GM06990 (cell line): Measurements from ENCODE around the gene NODAL.
"Not testable (repeated sequence)": the region's sequence is repeated elsewhere in the genome, so short reads cannot be mapped to it uniquely, and the experiment has no call there.

Experiments
- DNase-seq: peaks from one replicate; pipeline ENCODE4 v3.0.0-alpha.2; 2011; ENCODE audit not compliant: insufficient read length; ENCODE audit errors: extremely low read depth
- H3K27me3 ChIP-seq: replicated peaks from 2 replicates; pipeline ENCODE4 v1.6.0; 2011; ENCODE audit warnings: low read length; ENCODE audit not compliant: control insufficient read depth, insufficient read depth
- H3K36me3 ChIP-seq: 2 replicates; pipeline ENCODE4 v1.5.1; 2011; ENCODE audit warnings: low read length; ENCODE audit not compliant: control insufficient read depth, insufficient read depth
- H3K4me3 ChIP-seq: replicated peaks from 2 replicates; pipeline ENCODE4 v1.5.1; 2011; ENCODE audit warnings: low read depth, mild to moderate bottlenecking, control low read depth, low read length
- TF ChIP-seq, protein P1 (sequence below): IDR thresholded peaks from 2 replicates; pipeline ENCODE4 v1.5.1; 2011; ENCODE audit warnings: low read length, control low read depth, mild to moderate bottlenecking, inconsistent platforms; ENCODE audit not compliant: insufficient read depth, poor library complexity, severe bottlenecking

The NODAL gene

GRCh38 chr10:70441161-70441894, at the start of gene NODAL:
NODAL (minus strand) TSS chr10:70441681; CDS start chr10:70441667, 14 bp downstream.
- Histone ChIP-seq H3K27me3 (no peaks in the 10 kb centered on the region; the same call in none of the 2 replicates), H3K4me3 (no peak within 1 kb of the TSS)
- DNase-seq, result no peak

GRCh38 chr10:70490142-70490541, 48.7 kb upstream of the NODAL start:
- TF ChIP-seq, protein P1, sequence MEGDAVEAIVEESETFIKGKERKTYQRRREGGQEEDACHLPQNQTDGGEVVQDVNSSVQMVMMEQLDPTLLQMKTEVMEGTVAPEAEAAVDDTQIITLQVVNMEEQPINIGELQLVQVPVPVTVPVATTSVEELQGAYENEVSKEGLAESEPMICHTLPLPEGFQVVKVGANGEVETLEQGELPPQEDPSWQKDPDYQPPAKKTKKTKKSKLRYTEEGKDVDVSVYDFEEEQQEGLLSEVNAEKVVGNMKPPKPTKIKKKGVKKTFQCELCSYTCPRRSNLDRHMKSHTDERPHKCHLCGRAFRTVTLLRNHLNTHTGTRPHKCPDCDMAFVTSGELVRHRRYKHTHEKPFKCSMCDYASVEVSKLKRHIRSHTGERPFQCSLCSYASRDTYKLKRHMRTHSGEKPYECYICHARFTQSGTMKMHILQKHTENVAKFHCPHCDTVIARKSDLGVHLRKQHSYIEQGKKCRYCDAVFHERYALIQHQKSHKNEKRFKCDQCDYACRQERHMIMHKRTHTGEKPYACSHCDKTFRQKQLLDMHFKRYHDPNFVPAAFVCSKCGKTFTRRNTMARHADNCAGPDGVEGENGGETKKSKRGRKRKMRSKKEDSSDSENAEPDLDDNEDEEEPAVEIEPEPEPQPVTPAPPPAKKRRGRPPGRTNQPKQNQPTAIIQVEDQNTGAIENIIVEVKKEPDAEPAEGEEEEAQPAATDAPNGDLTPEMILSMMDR, result no peak
- Histone ChIP-seq H3K27me3 (no peaks in the 10 kb centered on the region), H3K4me3 (no peak overlapping the region), H3K36me3 (no peaks in the 10 kb centered on the region)
- no peak for DNase-seq

More at GRCh38 chr10:70441161-70441894, at the start of gene NODAL:
- H3K36me3 ChIP-seq, result no peaks in the 10 kb centered on the region
- TF ChIP-seq, protein P1, result no peak

GRCh38 chr10:70487824-70488223, 46.3 kb upstream of the NODAL start:
- H3K27me3 ChIP-seq, result no peaks in the 10 kb centered on the region
- TF ChIP-seq, protein P1, result no peak

GRCh38 chr10:70483872-70484271, 42.4 kb upstream of the NODAL start:
- DNase-seq, H3K36me3 ChIP-seq: not testable (repeated sequence)

More at GRCh38 chr10:70487824-70488223, 46.3 kb upstream of the NODAL start:
- Histone ChIP-seq H3K4me3 (no peak overlapping the region), H3K36me3 (no peaks in the 10 kb centered on the region)
- DNase-seq, result no peak

GRCh38 chr10:70482982-70483760, 41.7 kb upstream of the NODAL start:
- H3K27me3 ChIP-seq, result no peaks in the 10 kb centered on the region
- no peak for DNase-seq
- no peak overlapping the region for H3K4me3 ChIP-seq
- TF ChIP-seq, protein P1, result no peak
- H3K36me3 ChIP-seq, result no peaks in the 10 kb centered on the region

More at GRCh38 chr10:70483872-70484271, 42.4 kb upstream of the NODAL start:
- H3K27me3 ChIP-seq, H3K4me3 ChIP-seq: not testable (repeated sequence)
